NAMALWA (cell line): Measurements from ENCODE around the gene OSTN.
"Not testable (repeated sequence)": the region's sequence is repeated elsewhere in the genome, so short reads cannot be mapped to it uniquely, and the experiment has no call there.

Source experiments
- DNase-seq: peaks from one replicate; pipeline ENCODE4 v3.0.0-alpha.2; 2015; ENCODE audit warnings: low spot score

The OSTN gene

GRCh38 chr3:191268737-191269136 lies 69.7 kb downstream of the OSTN start:
- DNase-seq = no peak

GRCh38 chr3:191269289-191270085 lies 70.4 kb downstream of the OSTN start:
- DNase-seq = no peak

GRCh38 chr3:191275244-191275643 lies 76.2 kb downstream of the OSTN start:
- not testable (repeated sequence) for DNase-seq

GRCh38 chr3:191275751-191276150 lies 76.7 kb downstream of the OSTN start:
- DNase-seq = no peak

- no peak for DNase-seq
These were observed 81.1 kb downstream of the OSTN start for GRCh38 chr3:191280111-191280510.

GRCh38 chr3:191280882-191281281 lies 81.8 kb downstream of the OSTN start:
- DNase-seq = no peak

- no peak for DNase-seq
These were observed 83.5 kb downstream of the OSTN start for GRCh38 chr3:191282251-191283185.

GRCh38 chr3:191283400-191283799 lies 84.4 kb downstream of the OSTN start:
- DNase-seq = no peak

GRCh38 chr3:191290311-191291025 lies 91.4 kb downstream of the OSTN start:
- DNase-seq = peak; percentile 62

GRCh38 chr3:191292243-191293015 lies 93.4 kb downstream of the OSTN start:
- no peak for DNase-seq

- no peak for DNase-seq
These were observed 95.2 kb downstream of the OSTN start for GRCh38 chr3:191294291-191294690.

- DNase-seq = peak; percentile 87
These were observed 97.0 kb downstream of the OSTN start for GRCh38 chr3:191296041-191296541.

GRCh38 chr3:191298846-191299245 lies 99.8 kb downstream of the OSTN start:
- no peak for DNase-seq

- DNase-seq = peak; percentile 12
These were observed 101.4 kb downstream of the OSTN start for GRCh38 chr3:191300422-191300821.

- peak; percentile 62 for DNase-seq
These were observed 102.0 kb downstream of the OSTN start for GRCh38 chr3:191301017-191301416.

GRCh38 chr3:191301782-191302411 lies 102.9 kb downstream of the OSTN start:
- no peak for DNase-seq

GRCh38 chr3:191302451-191302850 lies 103.4 kb downstream of the OSTN start:
- DNase-seq = no peak

GRCh38 chr3:191303596-191303995 lies 104.6 kb downstream of the OSTN start:
- no peak for DNase-seq

- no peak for DNase-seq
These were observed 107.4 kb downstream of the OSTN start for GRCh38 chr3:191306428-191306827.

- DNase-seq = no peak
These were observed 108.3 kb downstream of the OSTN start for GRCh38 chr3:191307341-191307740.

GRCh38 chr3:191313296-191313695 lies 114.3 kb downstream of the OSTN start:
- DNase-seq = no peak
